Activated CD4-positive, CD25-positive, alpha-beta regulatory T cell (primary cell): ENCODE measurements around the gene TMEM235.
"Not testable (repeated sequence)": the region's sequence is repeated elsewhere in the genome, so short reads cannot be mapped to it uniquely, and the experiment has no call there.

ENCODE experiments used
- DNase-seq, 4 experiments: peaks; one replicate each; lab custom pipeline; 2025; lab: John Stamatoyannopoulos, UW

TMEM235 gene

DNA sequence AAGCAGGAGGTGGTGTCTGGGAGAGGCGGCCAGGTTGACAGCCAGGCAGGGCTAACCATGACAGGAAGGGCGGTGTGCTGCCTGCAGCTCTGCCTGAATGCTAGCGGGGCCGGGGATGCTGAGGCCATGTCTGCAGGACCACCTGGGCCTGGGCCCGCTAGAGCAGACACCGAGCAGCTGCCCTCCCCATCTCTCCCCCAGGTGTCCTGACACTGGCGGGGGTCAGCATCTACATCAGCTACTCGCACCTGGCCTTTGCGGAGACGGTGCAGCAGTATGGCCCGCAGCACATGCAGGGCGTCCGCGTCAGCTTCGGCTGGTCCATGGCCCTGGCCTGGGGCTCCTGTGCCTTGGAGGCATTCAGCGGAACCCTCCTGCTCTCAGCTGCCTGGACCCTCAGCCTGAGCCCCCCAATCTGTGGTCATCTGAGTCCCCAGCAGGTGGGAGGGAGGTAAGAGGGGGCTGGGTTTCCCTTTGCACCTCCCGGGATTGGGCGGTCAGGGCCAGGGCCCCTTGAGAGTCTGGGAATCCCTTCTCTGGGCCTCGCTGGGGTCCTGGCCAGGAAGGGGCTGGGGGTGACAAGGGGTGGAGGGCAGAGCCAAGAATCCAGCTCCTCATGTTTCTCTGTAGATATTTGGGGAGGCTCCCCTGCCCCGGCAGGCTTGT, 7.5 kb downstream of the TMEM235 start:
- no peak for DNase-seq

- no peak for DNase-seq
Measured at GRCh38 chr17:78239489-78239931, 8.1 kb downstream of the TMEM235 start.

DNA sequence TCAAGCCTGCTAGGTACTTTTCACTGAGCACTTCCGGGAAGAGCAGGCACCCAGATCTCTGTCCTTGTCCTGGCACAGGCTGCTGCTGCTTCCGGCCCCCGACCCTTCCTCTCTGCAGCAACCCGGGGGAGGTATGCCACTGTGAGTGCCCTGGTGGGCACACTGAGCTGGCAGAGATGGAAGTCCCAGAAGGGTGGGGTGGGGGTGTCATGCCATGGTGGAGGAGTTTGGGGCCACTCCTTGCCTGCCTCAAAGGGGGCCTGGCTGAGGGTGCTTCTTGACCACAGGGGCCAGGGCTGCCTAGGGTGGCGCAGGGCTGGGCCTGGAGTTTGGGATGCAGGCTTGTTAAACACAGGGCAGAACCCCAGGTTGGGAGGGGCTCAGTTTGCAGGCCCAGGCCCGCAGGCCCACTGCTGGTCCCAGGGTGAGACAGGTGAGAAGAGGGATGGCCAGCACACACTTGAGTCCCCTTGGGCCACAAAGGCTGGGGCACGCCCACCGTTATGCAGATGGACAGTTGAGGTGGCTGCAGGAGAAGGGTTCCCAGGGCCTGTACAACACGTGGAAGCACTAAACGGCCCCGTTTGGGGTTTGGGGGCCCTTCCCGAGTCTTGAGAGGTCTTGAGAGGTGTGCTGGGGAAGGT, 8.7 kb downstream of the TMEM235 start:
- no peak for DNase-seq

DNA sequence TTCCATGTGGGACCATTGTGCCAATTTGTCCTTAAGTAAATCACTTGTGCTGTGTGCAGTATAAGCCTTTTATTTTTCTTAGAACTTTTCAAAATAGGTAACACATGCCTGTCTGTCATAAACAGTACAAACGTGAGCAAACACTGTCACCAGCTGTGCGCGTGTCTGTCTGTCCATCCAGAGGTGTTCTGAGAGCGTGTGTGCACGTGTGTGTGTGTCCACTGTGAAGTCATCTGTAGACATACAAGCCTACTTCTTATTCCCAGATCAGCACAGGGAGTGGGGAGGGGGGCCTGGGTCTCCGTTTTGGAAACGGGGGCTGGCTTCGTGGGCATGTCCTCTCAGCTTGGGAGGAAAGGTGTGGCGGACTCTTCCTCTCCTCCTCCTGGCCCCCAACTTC, 9.4 kb downstream of the TMEM235 start:
- no peak for DNase-seq

GRCh38 chr17:78241277-78242023, 10.0 kb downstream of the TMEM235 start:
- DNase-seq, result no peak

DNA sequence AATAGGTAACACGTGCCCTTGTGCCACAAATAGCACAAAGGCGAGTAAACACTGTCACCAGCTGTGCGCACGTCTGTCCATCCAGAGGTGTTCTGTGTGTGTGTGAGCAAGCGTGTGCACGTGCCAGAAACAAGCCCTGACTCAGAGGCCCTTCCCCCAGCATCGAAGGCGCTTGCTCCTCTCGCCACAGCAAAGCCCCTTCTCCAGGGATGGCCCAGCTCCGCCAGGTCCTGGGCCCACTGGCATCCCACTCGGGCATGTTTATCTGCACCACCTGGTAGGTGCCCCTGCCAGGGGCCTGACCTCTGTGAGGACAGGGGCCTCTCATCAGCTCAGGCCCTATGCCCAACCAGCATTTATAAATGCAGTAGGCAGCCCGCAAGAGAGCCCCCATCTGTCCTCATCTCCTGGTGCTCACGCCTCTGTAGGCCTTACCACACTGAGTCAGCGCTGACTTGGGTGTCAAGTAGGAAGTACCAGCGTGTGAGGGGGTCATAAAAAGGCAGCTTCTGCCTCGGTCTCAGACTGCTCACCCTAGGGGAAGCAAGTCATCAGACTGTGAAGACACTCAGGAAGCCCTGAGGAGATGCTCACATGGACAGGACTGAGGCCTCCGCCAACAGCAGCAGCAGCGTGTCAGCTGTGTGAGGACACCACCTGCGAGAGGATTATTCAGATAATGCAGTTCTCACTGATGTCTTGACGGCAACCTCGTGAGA, 10.8 kb downstream of the TMEM235 start:
- no peak for DNase-seq

- DNase-seq, result no peak
Measured at GRCh38 chr17:78247304-78247703, 15.9 kb downstream of the TMEM235 start.

DNA sequence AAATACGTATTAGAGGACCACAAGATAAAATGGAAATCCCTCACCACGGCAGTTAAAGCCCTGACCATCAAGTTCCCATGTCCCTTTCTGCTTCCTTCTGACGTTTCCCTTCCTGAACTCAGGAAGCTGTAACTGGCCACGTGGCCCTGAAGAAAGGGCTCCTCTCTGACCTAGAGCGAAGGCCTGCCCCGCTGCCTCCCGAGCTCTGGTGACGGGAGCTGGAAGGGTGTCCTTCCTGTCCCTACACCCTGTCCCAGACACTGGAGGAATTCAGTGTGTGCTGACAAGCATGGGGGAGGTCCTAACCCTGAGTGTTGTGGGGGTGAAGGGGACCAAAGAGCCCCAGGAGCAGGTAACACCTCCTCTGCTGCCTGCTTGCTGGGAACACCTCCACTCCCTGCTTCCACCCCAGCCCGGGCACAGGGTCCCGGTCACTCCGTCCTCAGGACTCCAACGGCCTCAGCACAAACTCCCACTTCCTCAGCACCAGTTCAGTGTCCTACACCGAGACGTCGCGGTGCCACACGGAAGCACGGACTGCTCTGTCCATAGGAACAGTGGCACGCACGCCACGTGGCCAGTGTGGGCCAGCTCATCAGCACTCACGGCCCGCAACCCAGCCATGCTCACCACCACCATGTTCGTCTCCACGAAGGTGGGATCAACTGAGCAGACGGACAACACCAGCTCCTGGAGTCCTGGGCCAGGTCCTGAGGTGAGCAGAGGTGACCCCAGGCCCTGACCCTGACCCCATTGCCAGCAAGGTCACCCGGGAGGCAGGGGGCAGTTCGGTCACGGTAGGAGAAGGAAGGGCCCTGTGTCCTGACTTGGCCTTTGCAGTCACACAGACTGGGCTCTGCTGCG, 16.9 kb downstream of the TMEM235 start:
- DNase-seq, result no peak

- no peak for DNase-seq
Measured at GRCh38 chr17:78249074-78249817, 17.8 kb downstream of the TMEM235 start.

- no peak for DNase-seq
Measured at GRCh38 chr17:78249818-78250806, 18.7 kb downstream of the TMEM235 start.

DNA sequence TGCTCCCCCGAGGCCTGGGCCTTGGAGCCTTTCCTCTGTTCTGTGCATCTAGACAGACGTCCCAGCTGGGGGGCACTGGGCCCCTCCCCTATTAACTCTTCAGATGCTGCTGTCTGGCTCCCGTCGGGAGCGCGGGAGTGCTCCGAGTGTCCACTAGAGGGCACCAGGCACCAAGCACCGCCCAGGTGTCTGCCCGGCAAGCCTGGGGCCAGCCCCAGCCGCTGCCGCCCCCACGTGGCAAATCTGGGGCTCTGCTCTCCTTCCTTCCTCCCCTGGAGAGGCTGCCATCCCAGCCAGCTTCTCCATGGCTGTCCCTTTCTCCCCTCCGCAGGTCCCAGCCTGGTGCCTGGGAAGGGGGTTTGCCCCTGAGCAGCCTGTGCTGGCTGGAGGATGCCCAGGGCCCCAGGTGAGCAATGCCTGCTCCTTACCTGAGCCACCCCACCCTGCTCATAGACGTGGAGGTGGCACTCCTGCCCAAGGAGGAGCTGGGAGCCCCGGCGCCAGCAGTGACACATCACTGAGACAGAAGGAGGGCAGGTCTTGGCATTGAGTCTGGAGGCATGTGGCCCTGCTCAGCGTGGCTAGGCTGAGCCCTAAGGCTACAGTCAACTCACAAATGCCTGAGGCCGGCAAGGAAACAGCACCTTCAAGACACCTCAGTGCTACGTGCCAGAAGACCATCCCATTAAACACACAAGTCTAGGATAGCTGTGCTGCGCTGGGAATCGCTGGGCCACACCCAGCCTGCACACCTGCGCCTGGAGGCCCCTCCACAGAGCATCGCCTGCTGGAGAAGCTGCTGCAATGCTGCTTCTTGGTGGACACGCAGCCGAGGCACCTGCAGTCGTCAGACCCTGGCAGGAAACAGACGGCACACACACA, 19.7 kb downstream of the TMEM235 start:
- peak; percentile 74 to 84 (median 78) for DNase-seq

- DNase-seq, result no peak
Measured at GRCh38 chr17:78251773-78252103, 20.3 kb downstream of the TMEM235 start.

DNA sequence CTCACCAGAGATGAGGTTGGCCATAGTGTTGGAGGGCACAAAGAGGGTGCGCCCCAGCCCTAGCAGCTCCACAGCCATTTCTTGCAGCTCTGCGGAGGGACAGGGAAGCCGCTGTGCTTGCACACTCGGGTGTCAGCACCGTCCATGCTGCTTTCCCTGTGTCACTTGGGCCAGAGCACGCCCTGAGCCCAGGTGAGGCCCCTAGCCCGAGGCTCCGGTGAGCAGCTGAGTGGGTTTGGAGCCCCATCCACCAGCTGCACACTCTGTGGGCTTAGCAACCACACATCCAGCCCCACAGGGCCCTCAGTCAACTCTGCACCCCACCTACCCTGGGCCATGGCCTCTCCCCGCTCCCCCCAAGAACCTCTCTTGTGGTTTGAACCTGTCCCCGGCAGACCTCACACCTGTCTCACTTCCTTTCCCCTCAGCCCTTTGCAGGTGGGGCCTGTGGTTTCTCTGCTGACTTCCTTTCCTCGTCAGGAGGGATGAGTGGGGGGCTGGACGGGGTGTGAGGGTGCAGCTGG, 20.7 kb downstream of the TMEM235 start:
- peak in 2 of 4 experiments; percentile 72 for DNase-seq

GRCh38 chr17:78252701-78253635, 21.5 kb downstream of the TMEM235 start:
- DNase-seq, result no peak

GRCh38 chr17:78253636-78253945, 22.2 kb downstream of the TMEM235 start:
- not testable (repeated sequence) for DNase-seq

DNA sequence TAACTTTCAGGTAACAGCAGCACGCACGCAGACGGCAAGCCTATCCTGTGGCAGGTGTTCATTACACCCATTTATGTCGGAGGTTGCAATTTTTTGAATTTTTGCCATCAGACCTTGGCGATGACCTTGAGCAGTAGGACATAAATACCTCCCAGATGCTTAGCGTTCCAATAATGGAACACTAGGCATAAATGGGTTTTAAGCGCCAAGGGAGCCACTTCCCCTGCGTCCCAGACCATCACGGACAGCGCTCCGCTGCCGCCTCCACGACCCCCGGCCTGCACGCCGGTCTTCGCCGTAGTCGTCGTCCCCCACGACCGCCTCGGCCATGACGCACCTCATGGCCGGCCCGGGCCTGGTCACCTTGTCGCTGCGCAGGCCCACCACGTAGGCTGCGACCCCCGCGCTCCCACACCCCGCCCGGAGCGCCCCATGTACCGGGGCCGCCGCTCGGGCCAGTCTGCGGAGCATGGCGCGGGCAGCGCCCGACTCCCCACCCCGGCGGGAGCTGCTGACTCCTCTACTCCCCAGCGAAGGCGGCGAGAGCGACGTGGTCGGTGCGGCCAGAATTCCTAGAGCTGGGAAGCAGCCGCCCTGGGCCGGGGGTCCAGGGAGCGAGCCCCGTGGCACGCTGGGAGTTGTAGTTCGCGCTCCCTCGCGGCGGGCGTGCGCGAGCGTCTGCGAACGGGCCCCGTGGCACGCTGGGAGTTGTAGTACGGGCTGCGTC, 22.7 kb downstream of the TMEM235 start:
- peak; percentile 63 to 75 (median 72) for DNase-seq
